ENCODE data around the gene NFIX. TPM values are rescaled to one million over a fixed set of nuclear protein-coding genes. Genes with fewer than 3 reads are reported as not detected.

NFIX gene
- total RNA-seq, 1 donor = 114 TPM

GRCh38 chr19:13092606-13093235 lies 97.4 kb downstream of the NFIX start:
- no peaks in the 10 kb centered on the region for H3K9me3 ChIP-seq (ENCODE audit: low read depth, low read length)
- no peaks in the 10 kb centered on the region for H3K27me3 ChIP-seq (ENCODE audit: insufficient read depth, low read length)
- peaks cover 17% of the 10 kb centered on the region for H4K20me1 ChIP-seq (ENCODE audit: insufficient read depth, low read length)
- peaks cover 20% of the 10 kb centered on the region for H3K36me3 ChIP-seq (ENCODE audit: insufficient read depth, low read length)
- H2AFZ ChIP-seq (ENCODE audit: low read length) = no peak overlapping the region
- no peak for DNase-seq (ENCODE audit: insufficient read length, low spot score, missing footprints)
- no peaks in the 10 kb centered on the region for H3K79me2 ChIP-seq (ENCODE audit: insufficient read depth, low read length)
- H3K27ac ChIP-seq (ENCODE audit: low read depth, low read length) = peak overlapping the region; percentile 31
- no peak overlapping the region for H3K4me2 ChIP-seq (ENCODE audit: insufficient read depth, low read length)
- H3K4me3 ChIP-seq (ENCODE audit: insufficient read depth, low read length) = no peak overlapping the region
- no peak for TF ChIP-seq CTCF (IDR thresholded peaks at IDR 0.05; ENCODE audit: extremely low read depth, low read depth, low read length)
- H3K4me1 ChIP-seq (ENCODE audit: insufficient read depth, low read length) = peaks cover 28% of the 10 kb centered on the region

GRCh38 chr19:13093407-13094105 lies 98.3 kb downstream of the NFIX start:
- Histone ChIP-seq H3K27me3 (ENCODE audit: insufficient read depth, low read length) (no peaks in the 10 kb centered on the region), H3K4me2 (ENCODE audit: insufficient read depth, low read length) (no peak overlapping the region), H3K4me3 (ENCODE audit: insufficient read depth, low read length) (no peak overlapping the region), H3K4me1 (ENCODE audit: insufficient read depth, low read length) (peaks cover 28% of the 10 kb centered on the region), H4K20me1 (ENCODE audit: insufficient read depth, low read length) (peaks cover 17% of the 10 kb centered on the region), H3K36me3 (ENCODE audit: insufficient read depth, low read length) (peaks cover 20% of the 10 kb centered on the region), H3K27ac (ENCODE audit: low read depth, low read length) (peak overlapping the region; percentile 48), H3K9me3 (ENCODE audit: low read depth, low read length) (no peaks in the 10 kb centered on the region), H2AFZ (ENCODE audit: low read length) (no peak overlapping the region), H3K79me2 (ENCODE audit: insufficient read depth, low read length) (no peaks in the 10 kb centered on the region)
- peak; percentile 99 for DNase-seq (ENCODE audit: insufficient read length, low spot score, missing footprints)
- TF ChIP-seq CTCF (IDR thresholded peaks at IDR 0.05; ENCODE audit: extremely low read depth, low read depth, low read length) = peak; percentile 88

- H2AFZ ChIP-seq (ENCODE audit: low read length) = no peak overlapping the region
- peak; percentile 83 for DNase-seq (ENCODE audit: insufficient read length, low spot score, missing footprints)
- no peak overlapping the region for H3K27ac ChIP-seq (ENCODE audit: low read depth, low read length)
- H3K79me2 ChIP-seq (ENCODE audit: insufficient read depth, low read length) = no peaks in the 10 kb centered on the region
- H3K36me3 ChIP-seq (ENCODE audit: insufficient read depth, low read length) = peaks cover 20% of the 10 kb centered on the region
- H3K4me1 ChIP-seq (ENCODE audit: insufficient read depth, low read length) = peaks cover 28% of the 10 kb centered on the region
- peaks cover 20% of the 10 kb centered on the region for H4K20me1 ChIP-seq (ENCODE audit: insufficient read depth, low read length)
- no peak overlapping the region for H3K4me2 ChIP-seq (ENCODE audit: insufficient read depth, low read length)
- H3K9me3 ChIP-seq (ENCODE audit: low read depth, low read length) = no peaks in the 10 kb centered on the region
- no peaks in the 10 kb centered on the region for H3K27me3 ChIP-seq (ENCODE audit: insufficient read depth, low read length)
- no peak for TF ChIP-seq CTCF (IDR thresholded peaks at IDR 0.05; ENCODE audit: extremely low read depth, low read depth, low read length)
- no peak overlapping the region for H3K4me3 ChIP-seq (ENCODE audit: insufficient read depth, low read length)
Measured at GRCh38 chr19:13094106-13094504, 98.8 kb downstream of the NFIX start.

- Histone ChIP-seq H3K79me2 (ENCODE audit: insufficient read depth, low read length) (no peaks in the 10 kb centered on the region), H3K36me3 (ENCODE audit: insufficient read depth, low read length) (peaks cover 20% of the 10 kb centered on the region), H3K4me2 (ENCODE audit: insufficient read depth, low read length) (no peak overlapping the region), H3K4me3 (ENCODE audit: insufficient read depth, low read length) (no peak overlapping the region), H3K4me1 (ENCODE audit: insufficient read depth, low read length) (peaks cover 24% of the 10 kb centered on the region), H4K20me1 (ENCODE audit: insufficient read depth, low read length) (peaks cover 17% of the 10 kb centered on the region), H2AFZ (ENCODE audit: low read length) (no peak overlapping the region), H3K9me3 (ENCODE audit: low read depth, low read length) (no peaks in the 10 kb centered on the region), H3K27me3 (ENCODE audit: insufficient read depth, low read length) (no peaks in the 10 kb centered on the region), H3K27ac (ENCODE audit: low read depth, low read length) (no peak overlapping the region)
- peak; percentile 86 for DNase-seq (ENCODE audit: insufficient read length, low spot score, missing footprints)
- no peak for TF ChIP-seq CTCF (IDR thresholded peaks at IDR 0.05; ENCODE audit: extremely low read depth, low read depth, low read length)
Measured at GRCh38 chr19:13094771-13095392, 99.6 kb downstream of the NFIX start.
